GM19193 (cell line): ENCODE results near the gene RPGRIP1.

ENCODE experiments used
- POLR2A ChIP-seq: IDR thresholded peaks from 4 replicates; pipeline ENCODE4 v1.6.1; 2011; ENCODE audit not compliant: insufficient read depth, insufficient read length; ENCODE audit errors: extremely low read depth

RPGRIP1 gene

DNA sequence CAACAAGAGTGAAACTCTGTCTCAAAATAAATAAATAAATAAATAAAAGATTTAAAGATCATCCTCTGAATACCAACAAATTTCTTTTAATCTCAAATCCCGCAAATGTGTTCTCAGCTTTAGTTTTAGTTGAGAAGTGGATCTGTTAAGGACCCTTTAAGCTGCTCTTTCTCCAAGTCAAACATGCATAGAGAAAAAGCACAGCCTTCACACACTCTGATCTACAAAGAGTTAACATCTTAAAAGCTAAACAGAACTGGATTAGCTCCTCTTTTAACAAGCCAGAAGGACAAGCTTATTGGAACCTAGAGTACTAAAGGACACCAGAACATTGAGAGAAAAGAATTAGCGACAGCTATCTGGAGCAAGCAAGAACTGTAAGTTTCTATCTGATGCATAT is at the start of gene RPGRIP1:
Gene RPGRIP1, plus strand, starts transcription at position 301 of the 400 bp plus-strand sequence. CDS start 7,894 bp downstream, outside the sequence.
- TF ChIP-seq POLR2A = no peak

DNA sequence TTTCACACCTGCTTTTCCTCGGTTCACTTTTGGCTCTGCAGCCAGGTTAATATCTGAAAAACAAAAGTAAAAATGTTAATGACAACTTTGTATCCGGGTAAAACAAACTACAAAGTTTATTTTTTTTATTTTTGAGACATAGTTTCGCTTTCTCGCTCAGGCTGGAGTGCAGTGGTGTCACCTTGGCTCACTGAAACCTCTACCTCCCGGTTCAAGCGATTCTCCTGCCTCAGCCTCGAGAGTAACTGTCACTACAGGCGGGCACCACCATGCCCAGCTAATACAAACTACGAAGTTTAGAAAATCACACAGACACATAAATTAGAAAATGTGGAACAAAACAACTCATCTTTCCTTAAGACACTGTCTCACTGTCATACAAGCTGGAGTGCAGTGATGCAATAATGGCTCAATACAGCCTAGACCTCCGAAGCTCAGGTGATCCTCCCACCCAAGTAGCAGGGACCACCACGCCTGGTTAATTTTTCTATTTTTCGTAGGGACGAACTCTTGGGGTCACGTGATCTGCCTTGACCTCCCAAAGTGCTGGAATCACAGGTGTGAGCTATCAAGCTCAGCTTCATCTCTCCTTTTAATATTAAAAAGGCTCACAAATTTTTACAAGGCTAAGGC is 48.7 kb upstream of the RPGRIP1 start:
- TF ChIP-seq POLR2A = no peak

DNA sequence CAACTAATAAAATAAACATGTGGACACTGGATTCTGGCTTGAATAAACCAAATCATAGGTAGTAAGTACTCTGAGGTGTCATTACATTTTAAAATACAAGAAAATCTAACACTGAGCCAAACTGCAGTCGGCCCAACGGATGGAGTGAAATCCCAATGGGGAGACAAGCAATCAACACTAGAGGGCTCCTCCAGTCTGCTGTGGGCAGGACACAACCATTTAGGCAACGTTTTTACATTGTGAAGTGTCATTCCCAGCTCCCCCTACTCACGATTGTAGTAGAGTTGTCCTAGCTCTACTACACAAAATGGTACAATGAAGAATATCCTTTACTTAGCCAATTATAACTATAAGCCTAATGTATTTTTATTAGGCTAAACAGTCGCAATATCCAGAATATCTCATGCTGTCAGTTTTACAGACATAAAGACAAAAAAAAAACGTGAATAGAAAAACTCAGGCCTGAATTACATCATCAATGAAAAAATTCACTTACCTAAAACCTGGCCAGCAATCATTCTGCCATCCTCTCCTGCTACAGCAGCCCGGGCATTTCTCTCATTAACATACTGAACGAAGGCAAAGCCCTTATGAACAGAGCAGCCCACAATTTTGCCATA is 46.3 kb upstream of the RPGRIP1 start:
- no peak for TF ChIP-seq POLR2A

DNA sequence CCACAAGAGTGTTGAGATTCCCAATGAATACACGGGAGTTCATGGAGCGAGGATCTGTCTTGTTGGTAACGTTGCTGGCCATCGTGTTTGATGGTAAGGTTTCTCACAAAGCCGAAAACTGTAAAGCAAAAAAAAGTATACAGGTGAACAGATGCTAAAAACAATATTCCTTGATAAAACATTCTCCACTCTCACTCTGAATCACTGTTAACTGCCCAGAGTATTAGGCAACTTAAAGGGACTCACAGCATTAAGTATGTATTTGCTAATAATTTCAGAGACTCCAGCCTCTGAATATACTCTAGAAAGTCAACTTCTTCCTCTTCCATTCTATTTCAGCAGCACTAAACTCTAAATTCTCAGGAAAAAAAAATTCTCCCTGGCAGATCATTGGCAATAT is 45.8 kb upstream of the RPGRIP1 start:
- no peak for TF ChIP-seq POLR2A

DNA sequence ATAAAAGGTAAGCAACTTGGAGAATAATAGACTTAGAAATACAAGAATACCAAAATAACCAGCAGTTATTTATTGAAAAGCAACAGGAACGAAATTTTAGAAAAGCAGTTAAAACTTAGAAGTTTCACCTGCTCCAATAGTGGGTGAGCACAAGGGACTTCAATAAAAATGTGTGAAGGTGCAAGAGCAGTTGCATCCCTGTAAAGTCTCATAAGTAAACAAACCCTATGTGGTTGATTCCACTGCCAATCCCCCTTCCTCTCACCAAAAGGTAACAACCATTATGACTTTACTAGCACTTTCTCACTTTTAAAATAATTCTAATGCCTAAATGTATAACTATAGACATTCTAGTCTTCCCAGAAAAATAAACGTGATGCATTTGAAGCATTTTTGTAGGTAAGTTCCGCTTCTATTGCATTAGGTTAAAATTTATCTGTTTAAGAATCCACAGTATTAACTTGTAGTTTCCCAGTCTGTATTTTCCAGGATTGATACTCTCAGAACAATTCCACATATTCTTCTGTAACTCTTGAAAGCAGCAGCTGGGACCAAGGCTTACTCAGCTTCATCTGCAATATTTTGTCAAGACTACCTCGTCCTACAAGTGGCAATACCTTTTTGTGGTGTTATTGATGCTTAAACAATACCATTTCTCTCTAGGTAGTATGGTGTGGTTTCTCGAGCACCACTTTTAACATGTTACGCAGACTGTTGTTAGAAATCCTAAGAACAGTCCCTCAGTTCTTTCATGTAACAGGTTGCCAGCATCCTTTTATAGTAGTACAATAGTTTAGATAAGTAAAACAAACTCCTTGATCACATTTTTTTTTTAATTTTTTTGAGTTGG is 42.7 kb upstream of the RPGRIP1 start:
- no peak for TF ChIP-seq POLR2A

DNA sequence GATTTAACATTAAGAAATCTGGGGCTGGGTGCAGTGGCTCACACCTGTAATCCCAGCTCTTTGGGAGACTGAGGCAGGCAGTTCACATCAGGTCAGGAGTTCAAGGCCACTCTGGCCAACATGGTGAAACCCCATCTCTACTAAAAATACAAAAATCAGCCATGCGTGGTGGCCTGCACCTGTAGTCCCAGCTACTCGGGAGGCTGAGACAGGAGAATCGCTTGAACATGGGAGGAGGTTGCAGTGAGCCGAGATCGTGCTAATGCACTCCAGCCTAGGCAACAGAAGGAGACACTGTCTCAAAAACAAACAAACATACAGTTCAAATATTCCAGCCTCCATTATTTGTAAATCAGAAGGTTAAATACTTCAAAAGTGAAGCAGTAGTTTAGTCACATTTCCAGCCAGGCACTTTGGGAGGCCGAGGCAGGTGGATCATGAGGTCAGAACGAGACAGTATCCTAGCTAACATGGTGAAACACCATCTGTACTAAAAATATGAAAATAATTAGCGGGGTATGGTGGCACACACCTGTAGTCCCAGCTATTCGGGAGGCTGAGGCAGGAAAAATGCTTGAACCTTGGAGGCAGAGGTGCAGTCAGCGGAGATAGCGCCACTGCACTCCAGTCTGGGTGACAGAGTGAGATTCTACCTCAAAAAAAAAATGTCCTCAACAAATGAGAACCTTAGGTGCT is 40.9 kb upstream of the RPGRIP1 start:
- peak; percentile 7 for TF ChIP-seq POLR2A

DNA sequence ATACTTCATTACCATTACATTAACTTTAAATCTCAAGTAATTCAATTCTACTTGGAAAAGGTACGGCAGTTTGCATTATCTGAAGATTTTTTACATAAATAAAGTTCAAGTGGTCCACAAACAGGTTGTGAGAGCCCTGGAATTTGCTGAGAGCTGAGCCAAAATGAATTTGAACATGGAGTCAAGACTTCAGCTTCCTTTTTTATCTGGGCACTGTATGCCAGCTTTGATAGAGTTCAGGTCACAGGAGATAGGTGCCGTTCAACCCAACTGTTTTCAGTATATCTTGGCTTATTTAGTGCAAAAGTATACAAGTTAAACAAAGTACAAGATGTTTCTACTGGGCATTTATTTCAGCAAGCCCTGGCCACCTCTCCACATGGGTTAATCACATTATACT is 39.5 kb upstream of the RPGRIP1 start:
- TF ChIP-seq POLR2A = no peak

DNA sequence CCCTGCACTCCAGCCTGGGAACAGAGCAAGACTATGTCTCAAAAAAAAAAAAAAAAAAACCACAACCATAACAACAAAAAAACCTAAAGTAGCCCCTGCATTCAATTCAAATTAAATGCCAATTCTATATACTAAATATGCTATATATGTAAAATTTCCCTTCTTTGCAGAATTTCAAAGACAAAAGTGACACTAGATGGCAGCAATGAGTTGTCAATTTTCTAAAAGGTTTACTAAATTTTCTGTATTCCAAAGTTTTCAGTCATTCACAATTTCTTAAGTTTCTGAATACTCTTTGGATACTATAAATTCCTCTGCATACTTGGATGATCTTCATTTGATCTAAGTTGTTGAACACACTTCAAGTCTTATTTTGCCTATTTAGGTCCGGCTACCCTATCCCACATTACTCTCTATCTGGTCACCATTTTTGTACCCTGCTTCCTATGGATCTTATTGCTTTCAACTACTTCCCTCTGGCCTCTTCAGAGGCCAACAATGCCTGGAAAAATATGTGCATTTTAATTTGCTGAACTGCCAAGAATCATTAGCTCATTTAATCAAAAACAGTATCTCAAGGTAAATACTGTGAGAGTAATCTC is 38.6 kb upstream of the RPGRIP1 start:
- no peak for TF ChIP-seq POLR2A

DNA sequence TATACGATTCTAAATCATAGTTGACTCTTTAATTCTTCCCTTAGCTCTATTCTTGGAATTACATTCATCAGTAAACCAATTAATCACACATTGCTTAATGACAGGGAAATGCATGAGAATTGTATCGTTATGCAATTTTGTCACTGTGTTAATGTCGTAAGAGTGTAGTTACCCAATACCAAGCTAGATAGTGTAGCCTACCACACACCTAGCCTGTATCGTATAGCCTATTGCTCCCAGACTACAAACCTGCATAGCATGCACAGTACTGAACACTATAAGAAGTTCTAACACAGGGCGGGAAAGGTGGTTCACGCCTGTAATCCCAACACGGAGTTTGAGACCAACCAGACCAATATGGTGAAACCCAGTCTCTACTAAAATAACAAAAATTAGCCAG is 35.3 kb upstream of the RPGRIP1 start:
- no peak for TF ChIP-seq POLR2A

DNA sequence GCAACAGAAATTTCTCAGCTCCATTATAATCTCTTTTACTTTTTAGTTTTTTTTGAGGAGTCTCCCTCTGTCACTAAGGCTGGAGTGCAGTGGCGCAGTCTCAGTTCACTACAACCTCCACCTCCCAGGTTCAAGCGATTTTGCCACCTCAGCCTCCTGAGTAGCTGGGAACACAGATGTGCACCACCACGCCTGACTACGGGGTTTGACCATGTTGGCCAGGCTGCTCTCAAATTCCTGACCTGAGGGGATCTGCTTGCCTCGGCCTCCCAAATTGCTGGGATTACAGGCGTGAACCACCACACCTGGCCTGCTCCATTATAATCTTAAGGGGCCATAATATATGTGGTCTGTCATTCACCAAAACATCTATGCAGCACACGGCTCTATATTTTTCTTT is 34.1 kb upstream of the RPGRIP1 start:
- no peak for TF ChIP-seq POLR2A

DNA sequence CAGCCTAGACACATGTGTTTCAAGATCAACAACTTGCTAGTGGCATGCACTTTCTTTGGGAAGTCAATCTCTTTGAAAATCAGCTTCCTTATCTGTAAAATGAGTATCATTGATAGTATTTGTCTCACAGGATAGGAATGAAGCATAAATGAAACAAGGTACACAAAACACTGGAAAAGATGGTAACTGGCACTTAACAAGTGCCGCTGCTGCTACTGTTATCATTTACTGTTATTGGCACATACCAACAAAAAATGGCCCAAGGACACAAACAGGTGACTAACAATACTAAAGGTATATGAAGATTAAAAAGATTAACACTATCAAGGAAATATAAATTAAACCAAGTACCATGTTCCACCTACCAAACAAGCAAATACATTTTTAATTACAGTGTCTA is 31.5 kb upstream of the RPGRIP1 start:
- TF ChIP-seq POLR2A = no peak

DNA sequence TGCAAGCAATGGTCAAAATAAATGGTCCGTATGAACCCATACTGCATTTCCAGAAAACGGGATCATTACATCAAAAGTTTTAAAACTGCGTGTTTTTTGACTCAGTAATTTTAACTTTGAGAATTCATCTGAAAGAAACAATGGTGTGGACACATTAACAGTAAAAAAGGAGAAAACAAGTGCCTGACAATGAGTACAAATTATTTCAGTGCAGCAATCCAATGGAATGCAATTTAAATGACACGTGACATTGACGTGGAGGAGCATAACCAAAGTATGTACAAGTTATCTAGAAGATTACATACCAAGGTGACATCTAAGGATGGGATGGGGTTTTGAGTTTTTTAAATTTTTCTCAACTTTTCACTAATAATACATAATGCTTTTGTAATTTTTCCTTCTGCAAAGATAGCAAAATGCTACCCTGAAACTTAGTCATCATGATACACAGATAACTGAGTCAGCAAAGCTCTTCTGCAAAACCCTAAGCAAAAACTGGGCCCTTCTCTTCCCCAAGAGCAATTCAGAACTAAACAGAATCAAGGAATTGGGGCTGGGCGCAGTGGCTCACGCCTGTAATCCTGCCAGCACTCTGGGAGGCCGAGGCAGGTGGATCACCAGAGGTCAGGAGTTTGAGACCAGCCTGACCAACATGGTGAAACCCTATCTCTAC is 31.0 kb upstream of the RPGRIP1 start:
- no peak for TF ChIP-seq POLR2A

DNA sequence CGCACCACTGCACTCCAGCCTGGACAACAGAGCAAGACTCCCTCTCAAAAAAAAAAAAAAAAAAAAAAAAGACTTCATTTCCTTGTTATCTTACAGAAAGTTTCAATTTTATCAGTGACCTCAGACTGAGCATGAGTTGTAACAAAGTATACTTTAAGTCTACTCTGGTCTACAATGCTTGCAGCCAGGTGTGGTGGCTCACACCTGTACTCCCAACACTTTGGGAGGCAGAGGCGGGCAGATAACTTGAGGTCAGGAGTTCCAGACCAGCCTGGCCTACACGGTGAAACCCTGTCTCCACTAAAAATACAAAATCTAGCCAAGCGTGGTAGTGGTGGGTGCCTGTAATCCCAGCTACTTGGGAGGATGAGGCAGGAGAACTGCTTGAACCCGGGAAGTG is 28.7 kb upstream of the RPGRIP1 start:
- peak; percentile 25 for TF ChIP-seq POLR2A

DNA sequence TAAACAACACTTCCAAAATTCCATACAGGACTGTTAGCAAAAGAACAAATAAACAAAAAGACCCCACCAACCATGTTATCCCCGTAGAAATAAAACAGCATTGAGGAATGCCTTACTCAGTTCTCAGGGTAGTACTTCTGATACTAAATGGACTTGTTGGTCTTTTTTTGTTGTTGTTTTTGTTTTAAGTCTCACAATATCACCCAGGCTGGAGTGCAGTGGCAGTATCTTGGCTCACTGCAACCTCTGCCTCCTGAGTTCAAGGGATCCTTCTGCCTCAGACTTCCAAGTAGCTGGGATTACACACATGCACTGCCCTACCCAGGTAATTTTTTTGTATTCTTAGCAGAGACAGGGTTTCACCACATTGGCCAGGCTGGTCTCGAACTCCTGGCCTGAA is 27.7 kb upstream of the RPGRIP1 start:
- TF ChIP-seq POLR2A = no peak
